ENCODE measurements around the gene FAM151A.
"Not testable (repeated sequence)": the region's sequence is repeated elsewhere in the genome, so short reads cannot be mapped to it uniquely, and the experiment has no call there.

Gene FAM151A

DNA sequence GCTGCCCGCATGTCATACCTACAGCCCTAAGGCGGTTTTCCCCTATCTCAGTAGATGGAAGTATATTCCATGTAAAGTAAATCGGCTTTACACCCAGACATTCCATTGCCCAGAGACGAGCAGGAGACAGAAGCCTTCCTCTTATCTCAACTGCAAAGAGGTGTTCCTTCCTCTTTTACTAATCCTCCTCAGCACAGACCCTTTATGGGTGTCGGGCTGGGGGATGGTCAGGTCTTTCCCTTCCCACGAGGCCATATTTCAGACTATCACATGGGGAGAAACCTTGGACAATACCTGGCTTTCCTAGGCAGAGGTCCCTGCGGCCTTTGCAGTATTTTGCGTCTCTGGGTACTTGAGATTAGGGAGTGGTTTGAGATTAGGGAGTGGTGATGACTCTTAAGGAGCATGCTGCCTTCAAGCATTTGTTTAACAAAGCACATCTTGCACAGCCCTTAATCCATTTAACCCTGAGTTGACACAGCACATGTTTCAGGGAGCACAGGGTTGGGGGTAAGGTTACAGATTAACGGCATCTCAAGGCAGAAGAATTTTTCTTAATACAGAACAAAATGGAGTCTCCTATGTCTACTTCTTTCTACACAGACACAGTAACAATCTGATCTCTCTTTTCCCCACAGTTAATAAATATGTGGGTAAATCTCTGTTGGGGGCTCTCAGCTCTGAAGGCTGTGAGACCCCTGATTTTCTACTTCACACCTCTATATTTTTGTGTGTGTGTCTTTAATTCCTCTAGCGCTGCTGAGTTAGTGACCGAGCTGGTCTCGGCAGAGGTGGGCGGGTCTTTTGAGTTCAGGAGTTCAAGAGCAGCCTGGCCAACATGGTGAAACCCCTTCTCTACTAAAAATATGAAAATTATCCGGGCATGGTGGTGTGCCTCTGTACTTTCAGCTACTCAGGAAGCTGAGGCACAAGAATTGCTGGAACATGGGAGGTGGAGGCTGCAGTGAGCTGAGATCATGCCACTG is 13.4 kb upstream of the FAM151A start:
- DNase-seq (ENCODE audit: low read depth): not testable (repeated sequence)

- not testable (repeated sequence) for DNase-seq (ENCODE audit: low read depth)
Measured at GRCh38 chr1:54635804-54636203, 12.5 kb upstream of the FAM151A start.

GRCh38 chr1:54627196-54627595 is 3.9 kb upstream of the FAM151A start:
- no peak for DNase-seq (ENCODE audit: low read depth)

DNA sequence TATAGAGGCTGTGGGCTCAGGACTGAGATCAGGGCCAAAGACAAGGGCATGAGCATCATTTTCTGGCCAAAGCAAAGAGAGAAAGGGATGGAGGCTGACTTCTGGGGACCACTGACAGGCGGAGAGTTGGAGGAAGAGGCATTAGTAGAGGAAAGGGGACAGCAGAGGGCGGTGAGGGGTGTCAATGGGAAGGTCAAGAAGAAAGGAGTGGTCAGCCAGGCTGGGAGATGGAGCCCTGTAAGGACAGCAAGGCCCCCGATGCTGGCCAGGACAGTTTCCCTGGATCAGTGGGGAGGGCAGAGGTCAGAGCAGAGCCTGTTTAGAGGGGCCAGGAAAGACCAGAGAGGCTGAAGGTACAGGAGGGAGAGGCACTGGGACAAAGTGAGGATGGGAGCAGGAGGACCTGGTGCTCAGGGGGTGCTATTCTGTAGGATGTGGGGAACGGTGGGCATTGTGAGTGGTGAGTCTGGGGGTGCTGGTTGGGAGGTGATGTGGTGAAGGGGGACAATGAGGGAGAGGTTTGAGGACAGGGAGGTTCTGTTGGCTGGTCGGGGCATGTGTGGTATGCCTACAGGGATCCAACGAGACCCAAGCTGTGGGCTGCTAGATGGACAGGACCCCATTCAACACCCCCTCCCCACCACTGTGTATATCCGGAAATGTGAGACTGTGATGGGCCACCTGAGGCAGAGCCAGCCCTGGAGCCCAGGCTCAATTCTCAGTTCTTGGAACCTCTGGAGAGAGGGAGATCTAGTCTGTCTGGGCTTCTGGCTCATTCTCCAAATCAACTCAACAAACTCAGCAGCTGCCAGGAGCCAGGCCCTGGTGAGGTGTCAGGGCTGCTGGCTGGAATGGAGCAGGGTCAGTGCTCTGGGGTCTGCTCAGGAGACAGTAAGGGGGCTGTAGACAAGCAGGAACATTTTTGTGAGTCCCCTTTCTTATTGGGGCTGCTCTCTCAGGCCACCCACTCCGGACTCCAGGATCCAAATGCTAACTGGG is 1.4 kb upstream of the FAM151A start:
- no peak for DNase-seq (ENCODE audit: low read depth)

- DNase-seq (ENCODE audit: low read depth): no peak
Measured at GRCh38 chr1:54619749-54620148, 3.6 kb downstream of the FAM151A start.

- no peak for DNase-seq (ENCODE audit: low read depth)
Measured at GRCh38 chr1:54615531-54616279, 7.6 kb downstream of the FAM151A start.

GRCh38 chr1:54614563-54614962 is 8.8 kb downstream of the FAM151A start:
- DNase-seq (ENCODE audit: low read depth): no peak

- no peak for DNase-seq (ENCODE audit: low read depth)
Measured at GRCh38 chr1:54614024-54614423, 9.3 kb downstream of the FAM151A start.

DNA sequence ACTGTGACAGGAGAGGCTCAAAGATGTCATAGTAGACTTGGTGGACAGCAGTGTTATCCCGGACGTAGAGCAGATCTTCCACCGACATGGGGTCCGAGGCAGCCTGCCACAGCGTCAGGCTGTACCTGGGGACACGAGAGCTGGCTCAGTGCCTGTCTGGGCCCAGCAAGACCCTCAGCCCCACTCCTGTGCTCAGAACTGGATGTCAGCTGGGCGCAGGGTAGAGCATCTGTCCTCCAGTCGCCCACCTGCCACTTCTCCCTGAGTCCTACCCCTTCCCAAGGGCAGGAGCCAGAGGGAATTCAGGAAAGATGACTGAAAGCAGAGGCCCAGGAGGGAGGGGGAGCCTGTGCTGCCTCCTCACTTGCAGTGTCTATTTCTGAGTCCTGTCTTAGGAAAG is 11.7 kb downstream of the FAM151A start:
- DNase-seq (ENCODE audit: low read depth): no peak

DNA sequence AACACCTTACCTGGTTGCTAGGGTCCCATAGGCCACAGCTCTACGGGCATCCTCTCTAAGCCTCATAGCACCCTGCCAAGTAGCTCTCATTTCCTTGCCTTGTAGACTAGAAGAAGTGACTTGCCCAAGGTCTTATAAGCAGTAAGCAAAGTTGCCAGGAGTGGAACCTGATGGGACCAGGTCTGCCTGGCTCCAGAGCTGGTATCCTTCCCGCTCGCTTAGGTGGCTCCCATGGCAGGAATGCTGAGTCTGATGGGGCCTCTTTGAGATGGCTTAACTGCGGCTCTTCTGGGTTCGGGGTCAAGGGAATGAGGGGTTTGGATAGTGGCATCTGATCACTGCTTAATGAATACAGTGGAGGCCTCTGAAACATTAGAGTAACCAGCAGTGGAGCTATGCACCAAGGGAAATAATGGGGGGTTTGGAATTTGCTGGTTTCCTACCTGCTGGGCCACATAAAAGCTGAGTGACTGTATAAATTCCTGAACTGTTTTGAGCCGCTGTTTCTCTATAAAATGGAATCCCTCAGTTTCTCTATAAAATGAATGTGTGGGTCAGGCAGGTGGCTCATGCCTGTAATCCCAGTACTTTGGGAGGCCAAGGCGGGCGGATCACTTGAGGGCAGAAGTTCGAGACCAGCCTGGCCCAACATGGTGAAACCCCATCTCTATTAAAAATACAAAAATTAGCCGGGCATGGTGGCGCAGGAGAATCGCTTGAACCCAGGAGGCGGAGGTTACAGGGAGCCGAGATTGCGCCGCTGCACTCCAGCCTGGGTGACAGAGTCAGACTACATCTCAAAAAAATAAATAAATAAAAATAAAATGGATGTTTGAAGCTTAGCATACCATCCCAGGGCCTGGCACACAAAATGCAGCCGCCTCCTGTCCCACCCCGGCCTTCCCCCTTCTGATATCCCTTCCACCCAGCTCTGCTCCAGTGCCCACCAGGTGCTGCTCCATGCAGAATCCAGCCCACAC is 12.4 kb downstream of the FAM151A start:
- no peak for DNase-seq (ENCODE audit: low read depth)

- peak; percentile 22 for DNase-seq (ENCODE audit: low read depth)
Measured at GRCh38 chr1:54610048-54610447, 13.3 kb downstream of the FAM151A start.

- no peak for DNase-seq (ENCODE audit: low read depth)
Measured at GRCh38 chr1:54609301-54609921, 13.9 kb downstream of the FAM151A start.

DNA sequence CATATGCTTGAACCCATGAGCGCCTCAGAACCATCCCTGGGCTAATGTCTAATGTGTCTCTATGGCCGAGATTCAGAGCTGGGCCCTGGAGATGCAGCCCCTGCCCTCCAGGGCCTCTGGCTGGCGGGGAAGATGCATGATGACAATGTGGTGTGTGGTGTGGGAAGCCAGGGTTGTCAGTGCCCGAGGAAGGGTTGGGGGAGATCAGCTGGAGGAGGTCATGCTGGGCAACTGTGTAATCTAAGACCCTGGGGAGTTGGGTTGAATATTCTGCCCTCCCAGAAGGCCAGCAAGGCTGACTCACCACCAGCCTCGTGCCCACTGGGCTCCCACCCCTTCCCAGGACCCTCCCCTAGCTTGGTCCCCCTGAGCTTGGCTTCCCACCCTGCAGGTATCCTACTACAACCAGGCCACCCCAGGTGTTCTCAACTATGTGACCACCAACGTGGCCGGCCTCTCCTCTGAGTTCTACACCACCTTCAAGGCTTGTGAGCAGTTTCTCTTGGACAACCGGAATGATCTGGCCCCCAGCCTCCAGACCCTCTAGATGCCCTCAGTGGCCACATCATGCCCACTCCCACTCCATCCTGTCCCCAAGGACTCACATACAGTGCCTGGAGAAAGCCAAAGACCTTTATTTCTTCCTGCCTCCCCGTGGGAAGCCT is 14.6 kb downstream of the FAM151A start:
- no peak for DNase-seq (ENCODE audit: low read depth)

DNA sequence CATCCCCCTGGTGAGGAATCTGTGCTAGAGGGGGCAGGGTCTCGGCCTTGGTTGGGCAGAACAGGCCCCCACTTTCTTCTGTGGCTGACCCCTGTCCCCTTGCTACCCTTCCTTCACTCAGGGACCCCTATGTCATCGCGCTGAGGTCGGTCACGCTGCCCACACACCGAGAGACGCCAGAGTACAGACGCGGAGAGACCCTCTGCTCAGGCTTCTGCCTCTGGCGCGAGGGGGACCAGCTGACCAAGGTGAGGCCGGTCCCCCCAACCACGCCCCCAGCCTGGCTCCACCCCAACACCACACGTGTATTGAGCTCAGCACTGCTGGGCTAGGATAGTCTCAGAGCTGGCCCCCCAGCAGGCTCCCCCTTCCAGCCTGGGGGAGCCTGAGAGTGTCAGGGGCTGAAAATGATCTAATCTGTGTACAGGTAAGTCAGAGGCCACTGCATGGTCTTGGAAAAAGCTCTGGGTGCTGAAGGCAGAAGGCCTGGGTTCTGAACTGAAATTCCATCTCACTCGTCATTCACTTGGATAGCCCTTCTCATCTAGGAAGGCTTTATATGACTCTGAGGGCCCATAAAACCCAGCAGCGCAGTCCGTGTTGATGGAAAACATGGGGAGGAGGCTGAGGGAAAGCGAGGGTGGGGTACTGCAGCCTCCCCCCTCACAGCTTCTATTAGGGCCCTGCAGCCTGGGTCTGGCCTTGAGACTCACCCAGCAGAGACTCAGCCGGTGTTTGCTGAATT is 15.3 kb downstream of the FAM151A start:
- no peak for DNase-seq (ENCODE audit: low read depth)

DNA sequence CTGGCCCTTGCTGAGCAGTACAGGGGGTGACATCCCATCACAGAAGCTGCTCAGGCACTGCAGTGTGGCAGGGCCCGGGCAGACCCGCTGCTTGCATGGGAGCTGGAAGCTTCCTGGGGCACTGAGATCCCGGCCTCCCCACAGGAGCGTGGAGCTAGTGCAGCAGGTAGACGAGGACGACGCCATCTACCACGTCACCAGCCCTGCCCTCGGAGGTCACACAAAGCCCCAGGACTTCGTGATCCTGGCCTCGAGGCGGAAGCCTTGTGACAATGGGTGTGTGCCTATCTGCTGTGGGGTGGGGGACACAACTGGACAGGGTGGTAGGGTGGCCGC is 16.4 kb downstream of the FAM151A start:
- no peak for DNase-seq (ENCODE audit: low read depth)

GRCh38 chr1:54606096-54606989 is 17.0 kb downstream of the FAM151A start:
- DNase-seq (ENCODE audit: low read depth): no peak

GRCh38 chr1:54604572-54605370 is 18.6 kb downstream of the FAM151A start:
- no peak for DNase-seq (ENCODE audit: low read depth)

Measured in amniotic epithelial cell (primary cell).